ENCODE data around the gene C15orf39.
A peak's percentile ranks its signal among the peaks of the same experiment; 100 is the strongest.

C15orf39 gene

GRCh38 chr15:75174729-75175128 lies 27.0 kb upstream of the C15orf39 start:
- no peak for TF ChIP-seq CTCF (IDR thresholded peaks at IDR 0.05; ENCODE audit: extremely low read depth, missing control alignments)
- no peak for DNase-seq (ENCODE audit: low spot score)

DNA sequence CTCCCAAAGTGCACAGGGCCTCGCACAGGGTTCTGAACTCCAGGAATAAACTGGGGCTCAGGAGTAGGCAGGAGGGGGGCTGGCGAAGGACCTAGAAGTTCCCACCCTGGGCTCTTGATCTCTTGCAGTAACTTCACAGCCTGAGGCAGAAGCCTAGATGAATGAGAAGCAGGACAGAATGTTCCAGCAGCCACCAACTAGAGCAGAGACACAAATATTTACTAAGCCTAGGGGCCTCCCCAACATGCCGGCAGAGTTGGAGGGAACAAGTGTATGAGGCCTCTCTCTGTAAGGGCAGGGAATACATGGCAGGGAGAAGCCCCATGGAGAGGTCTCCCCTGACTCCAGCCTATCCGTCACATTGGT lies 25.3 kb upstream of the C15orf39 start:
- TF ChIP-seq CTCF (IDR thresholded peaks at IDR 0.05; ENCODE audit: extremely low read depth, missing control alignments): no peak
- DNase-seq (ENCODE audit: low spot score): no peak

GRCh38 chr15:75177360-75178071 lies 24.2 kb upstream of the C15orf39 start:
- DNase-seq (ENCODE audit: low spot score): no peak
- no peak for TF ChIP-seq CTCF (IDR thresholded peaks at IDR 0.05; ENCODE audit: extremely low read depth, missing control alignments)

- TF ChIP-seq CTCF (IDR thresholded peaks at IDR 0.05; ENCODE audit: extremely low read depth, missing control alignments): no peak
Observed at GRCh38 chr15:75178171-75178937, 23.3 kb upstream of the C15orf39 start.

GRCh38 chr15:75178938-75179745 lies 22.5 kb upstream of the C15orf39 start:
- TF ChIP-seq CTCF (IDR thresholded peaks at IDR 0.05; ENCODE audit: extremely low read depth, missing control alignments): no peak
- no peak for DNase-seq (ENCODE audit: low spot score)

More at GRCh38 chr15:75178171-75178937, 23.3 kb upstream of the C15orf39 start:
- peak; percentile 68 for DNase-seq (ENCODE audit: low spot score)

DNA sequence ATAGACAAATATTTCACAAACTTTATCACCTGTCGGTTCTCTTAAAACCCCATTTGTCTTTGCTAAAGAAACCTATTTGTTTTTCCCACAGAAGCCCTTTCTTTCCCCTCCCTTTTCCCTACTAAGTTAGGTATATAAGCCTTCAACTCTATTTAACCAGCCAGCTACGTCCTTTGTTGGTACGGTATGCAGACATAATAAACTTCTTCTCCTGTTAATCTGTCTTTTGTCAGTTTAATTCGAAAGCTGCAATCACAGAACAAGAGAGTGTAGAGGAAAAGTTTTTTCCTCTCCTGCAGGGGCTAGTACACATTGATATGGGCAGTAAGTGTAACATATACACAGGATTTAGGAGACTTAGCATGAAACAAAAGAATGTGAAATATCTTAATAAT lies 21.9 kb upstream of the C15orf39 start:
- no peak for TF ChIP-seq CTCF (IDR thresholded peaks at IDR 0.05; ENCODE audit: extremely low read depth, missing control alignments)
- no peak for DNase-seq (ENCODE audit: low spot score)

GRCh38 chr15:75181780-75182179 lies 19.9 kb upstream of the C15orf39 start:
- no peak for DNase-seq (ENCODE audit: low spot score)
- no peak for TF ChIP-seq CTCF (IDR thresholded peaks at IDR 0.05; ENCODE audit: extremely low read depth, missing control alignments)

All from GM20000 (cell line).